Erythroblast (primary cell): ENCODE results near the gene MUC20.
"Not testable (repeated sequence)": the region's sequence is repeated elsewhere in the genome, so short reads cannot be mapped to it uniquely, and the experiment has no call there.

ENCODE experiments used
- DNase-seq, 2 experiments: peaks; one replicate each; lab custom pipeline; 2025; lab: John Stamatoyannopoulos, UW
- GATA1 ChIP-seq: IDR thresholded peaks from 2 replicates; pipeline ENCODE4 v1.6.1; 2011; ENCODE audit warnings: low read depth, mild to moderate bottlenecking, control low read depth, low read length, moderate library complexity
- POLR2A ChIP-seq: IDR thresholded peaks from 2 replicates; pipeline ENCODE4 v1.6.1; 2011; ENCODE audit warnings: mild to moderate bottlenecking, low read length

Gene MUC20

DNA sequence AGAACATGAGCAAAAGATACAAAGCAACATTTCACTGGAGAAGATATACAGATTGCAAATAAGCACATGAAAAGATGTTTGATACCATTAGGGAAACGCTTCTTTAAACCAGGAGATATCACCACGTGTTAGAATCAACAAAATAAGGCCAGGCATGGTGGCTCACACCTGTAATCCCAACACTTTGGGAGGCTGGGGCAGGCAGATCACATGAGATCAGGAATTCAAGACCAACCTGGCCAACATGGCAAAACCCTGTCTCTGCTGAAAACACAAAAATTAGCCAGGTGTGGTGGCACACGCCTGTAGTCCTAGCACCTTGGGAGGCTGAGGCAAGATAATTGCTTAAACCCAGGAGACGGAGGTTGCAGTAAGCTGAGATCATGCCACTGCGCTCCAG, 20.5 kb upstream of the MUC20 start:
- no peak for DNase-seq
- TF ChIP-seq GATA1 = no peak
- TF ChIP-seq POLR2A = no peak

DNA sequence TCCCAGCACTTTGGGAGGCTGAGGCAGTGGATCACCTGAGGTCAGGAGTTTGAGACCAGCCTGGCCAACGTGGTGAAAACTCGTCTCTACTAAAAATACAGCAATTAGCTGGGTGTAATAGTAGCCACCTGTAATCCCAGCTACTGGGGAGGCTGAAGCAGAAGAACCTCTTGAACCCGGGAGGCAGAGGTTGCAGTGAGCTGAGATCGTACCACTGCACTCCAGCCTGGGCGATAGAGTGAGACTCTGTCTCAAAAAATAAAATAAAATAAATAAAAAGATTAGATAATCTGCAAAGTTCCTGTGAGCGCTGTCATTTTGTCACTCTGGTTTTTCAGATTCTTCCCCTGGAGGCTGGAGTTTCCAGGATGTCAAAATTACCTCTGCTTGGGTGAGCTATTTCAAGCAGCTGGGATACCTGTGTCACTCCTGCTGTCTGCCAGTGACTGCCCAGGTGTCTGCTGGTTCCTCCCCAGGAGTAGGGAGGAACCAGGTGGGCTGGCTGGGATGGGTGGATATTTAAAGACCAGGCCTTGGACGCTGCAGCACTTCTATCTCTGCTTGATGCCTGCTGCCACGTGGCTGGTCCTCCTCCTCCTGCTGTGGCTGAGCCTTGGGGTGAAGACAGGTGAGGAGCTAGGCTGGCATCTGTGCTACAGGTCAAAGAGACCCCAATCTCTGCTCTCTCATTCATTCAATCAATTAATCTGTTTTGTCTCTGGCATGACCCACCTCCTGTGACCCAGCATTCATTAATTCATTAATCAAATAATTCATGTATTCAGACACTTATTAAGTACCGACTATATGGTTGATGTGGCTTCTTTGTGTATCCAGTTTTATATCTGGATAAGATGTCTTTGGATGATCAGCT, 19.5 kb upstream of the MUC20 start:
- no peak for TF ChIP-seq POLR2A
- TF ChIP-seq GATA1 = no peak

DNA sequence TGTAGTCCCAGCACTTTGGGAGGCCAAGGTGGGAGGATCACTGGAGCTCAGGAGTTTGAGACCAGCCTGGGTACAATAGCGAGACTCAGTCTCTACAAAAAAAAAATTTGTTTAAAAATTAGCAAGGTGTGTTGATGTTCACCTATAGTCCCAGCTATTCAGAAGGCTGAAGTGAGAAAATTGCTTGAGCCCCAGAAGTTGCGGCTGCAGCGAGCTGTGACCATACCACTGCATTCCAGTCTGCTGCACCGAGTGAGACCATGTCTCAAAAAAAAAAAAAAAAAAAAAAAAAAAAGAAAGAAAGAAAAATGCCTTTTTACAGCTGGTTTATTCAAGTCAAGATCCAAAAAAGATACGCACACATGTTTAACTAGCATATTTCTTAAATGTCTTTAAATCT, 17.0 kb upstream of the MUC20 start:
- TF ChIP-seq POLR2A (no peak), GATA1 (no peak)
- no peak for DNase-seq

More for the DNA sequence above, 19.5 kb upstream of the MUC20 start:
- DNase-seq = no peak

DNA sequence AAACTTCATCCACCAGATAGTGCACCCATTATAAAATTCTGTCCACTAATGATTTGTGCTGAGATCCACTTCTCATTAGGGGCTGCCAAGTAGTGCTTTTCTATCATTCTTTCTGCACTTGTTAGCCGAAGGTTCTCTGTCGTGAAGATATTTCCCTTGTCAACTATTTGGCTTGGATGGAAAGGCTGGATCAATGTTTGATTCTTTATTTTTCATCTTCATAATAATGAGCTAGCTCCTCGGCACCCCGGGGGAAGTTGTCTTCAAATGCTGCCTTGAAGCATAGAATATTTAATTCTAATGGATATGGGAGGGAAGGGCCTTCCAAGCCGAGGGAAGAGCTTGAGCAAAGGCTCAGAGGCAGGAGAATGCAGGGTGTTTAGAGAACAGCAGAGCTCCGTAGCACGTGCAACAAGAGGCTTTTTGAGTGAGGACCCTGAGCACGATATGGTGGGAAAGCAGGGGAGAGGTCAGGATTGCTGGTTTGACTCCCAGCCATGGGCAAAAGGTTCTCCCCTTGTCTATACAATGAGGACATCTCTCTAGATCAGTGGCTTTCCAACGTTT, 16.3 kb upstream of the MUC20 start:
- TF ChIP-seq GATA1 (no peak), POLR2A (no peak)
- DNase-seq = no peak

- TF ChIP-seq GATA1 (no peak), POLR2A (no peak)
- DNase-seq = no peak
These were observed 15.4 kb upstream of the MUC20 start for GRCh38 chr3:195705081-195705991.

- no peak for DNase-seq
- TF ChIP-seq POLR2A (no peak), GATA1 (no peak)
These were observed 12.7 kb upstream of the MUC20 start for GRCh38 chr3:195708061-195708460.

- TF ChIP-seq GATA1 (no peak), POLR2A (no peak)
- DNase-seq = no peak
These were observed 11.9 kb upstream of the MUC20 start for GRCh38 chr3:195708626-195709481.

DNA sequence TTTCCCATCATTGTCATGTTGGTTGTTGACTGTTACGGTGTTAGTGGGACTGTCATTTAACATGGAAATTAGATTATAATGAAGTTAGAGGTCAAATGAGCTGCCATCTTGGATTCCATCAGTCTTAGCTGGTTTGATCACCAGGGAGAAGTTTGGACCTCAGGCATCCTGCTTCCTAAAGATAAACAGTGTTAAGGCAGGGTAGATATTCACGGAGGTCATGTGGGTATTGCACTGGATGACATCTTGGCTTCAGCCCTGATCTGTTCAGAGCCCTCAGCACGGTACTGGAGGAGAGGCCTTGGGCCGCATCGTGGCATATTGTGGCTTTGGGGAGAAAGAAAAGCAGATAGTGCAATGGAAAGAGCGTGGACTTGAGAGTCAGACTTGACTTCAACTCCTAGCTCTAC, 11.1 kb upstream of the MUC20 start:
- no peak for DNase-seq
- TF ChIP-seq GATA1 (no peak), POLR2A (no peak)

DNA sequence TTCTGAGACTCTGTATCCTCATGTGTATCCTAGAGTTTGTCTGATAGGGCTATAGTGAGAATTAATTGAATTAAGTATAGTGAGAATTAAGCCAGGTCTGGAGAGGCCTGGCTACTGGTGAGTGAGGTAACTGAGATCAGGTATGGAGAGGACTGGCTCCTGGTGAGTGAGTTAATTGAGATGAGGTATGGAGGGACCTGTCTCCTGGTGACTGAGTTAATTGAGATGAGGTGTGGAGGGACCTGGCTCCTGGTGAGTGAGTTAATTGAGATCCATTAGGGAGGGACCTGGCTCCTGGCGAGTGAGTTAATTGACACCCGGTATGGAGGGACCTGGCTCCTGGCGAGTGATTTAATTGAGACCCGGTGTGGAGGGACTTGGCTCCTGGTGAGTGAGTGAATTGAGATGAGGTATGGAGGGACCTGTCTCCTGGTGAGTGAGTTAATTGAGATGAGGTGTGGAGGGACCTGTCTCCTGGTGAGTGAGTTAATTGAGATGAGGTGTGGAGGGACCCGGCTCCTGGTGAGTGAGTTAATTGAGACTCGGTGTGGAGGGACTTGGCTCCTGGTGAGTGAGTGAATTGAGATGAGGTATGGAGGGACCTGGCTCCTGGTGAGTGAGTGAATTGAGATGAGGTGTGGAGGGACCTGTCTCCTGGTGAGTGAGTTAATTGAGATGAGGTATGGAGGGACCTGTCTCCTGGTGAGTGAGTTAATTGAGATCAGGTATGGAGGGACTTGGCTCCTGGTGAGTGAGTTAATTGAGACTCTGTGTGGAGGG, 10.5 kb upstream of the MUC20 start:
- not testable (repeated sequence) for DNase-seq

- not testable (repeated sequence) for DNase-seq
These were observed 9.5 kb upstream of the MUC20 start for GRCh38 chr3:195711091-195711812.

- no peak for TF ChIP-seq POLR2A
- TF ChIP-seq GATA1 = no peak
- DNase-seq = no peak
These were observed 8.8 kb upstream of the MUC20 start for GRCh38 chr3:195711813-195712534.

DNA sequence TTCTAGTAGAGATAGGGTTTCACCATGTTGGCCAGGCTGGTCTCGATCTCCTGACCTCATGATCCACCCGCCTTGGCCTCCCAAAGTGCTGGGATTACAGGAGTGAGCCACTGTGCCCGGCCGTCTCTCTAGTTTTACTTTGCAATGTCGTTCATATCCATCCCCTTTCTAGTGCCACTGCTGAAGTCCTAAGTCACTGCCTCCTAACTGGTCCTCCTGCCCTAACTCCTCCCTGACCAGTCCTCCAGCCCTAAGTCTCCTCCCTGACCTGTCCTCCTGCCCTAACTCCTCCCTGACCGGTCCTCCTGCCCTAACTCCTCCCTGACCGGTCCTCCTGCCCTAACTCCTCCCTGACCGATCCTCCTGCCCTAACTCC, 8.3 kb upstream of the MUC20 start:
- not testable (repeated sequence) for DNase-seq

DNA sequence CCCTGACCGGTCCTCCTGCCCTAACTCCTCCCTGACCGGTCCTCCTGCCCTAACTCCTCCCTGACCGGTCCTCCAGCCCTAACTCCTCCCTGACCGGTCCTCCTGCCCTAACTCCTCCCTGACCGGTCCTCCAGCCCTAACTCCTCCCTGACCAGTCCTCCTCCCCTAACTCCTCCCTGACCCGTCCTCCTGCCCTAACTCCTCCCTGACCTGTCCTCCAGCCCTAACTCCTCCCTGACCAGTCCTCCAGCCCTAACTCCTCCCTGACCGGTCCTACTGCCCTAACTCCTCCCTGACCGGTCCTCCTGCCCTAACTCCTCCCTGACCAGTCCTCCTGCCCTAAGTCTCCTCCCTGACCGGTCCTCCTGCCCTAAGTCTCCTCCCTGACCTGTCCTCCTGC, 7.6 kb upstream of the MUC20 start:
- not testable (repeated sequence) for DNase-seq
